CD4-positive, alpha-beta T cell (primary cell): ENCODE data around the gene YIPF7. TPM values are rescaled to one million over a fixed set of nuclear protein-coding genes. Genes with fewer than 3 reads are reported as not detected.
A peak's percentile ranks its signal among the peaks of the same experiment; 100 is the strongest.

ENCODE experiments used
- ATAC-seq: fragments of 200-7000 bp; cut with Tn5 transposase; one replicate; pipeline ENCODE4 v1.10.0; 2022; ENCODE audit warnings: mild to moderate bottlenecking; ENCODE audit not compliant: poor library complexity
- CTCF ChIA-PET: fragments of 350-600 bp; sonication (Branson Sonifier 250); formaldehyde crosslinking; loops from one replicate; lab custom pipeline; 2021; ENCODE audit warnings: antibody characterized with exemption, inconsistent platforms; lab: Charles Lee
- POLR2A ChIA-PET: fragments of 350-600 bp; sonication (Branson Sonifier 250); formaldehyde crosslinking; loops from one replicate; lab custom pipeline; 2021; ENCODE audit warnings: antibody characterized with exemption, inconsistent platforms; lab: Charles Lee
- DNase-seq, 14 experiments: peaks; one replicate each; pipeline ENCODE4 v3.0.0-alpha.2; 2013 to 2020; ENCODE audit warnings: mixed read lengths in 2 of 14
- H3K27ac ChIP-seq, 2 donors: one replicate each; pipeline versions ENCODE4 v1.5.1 to v1.7.0; 2013; ENCODE audit warnings: low read length in 2 of 2, low read depth in 1 of 2, mild to moderate bottlenecking in 1 of 2
- H3K27me3 ChIP-seq, 2 experiments: 1 replicate in 1 of 2; 2 replicates in 1 of 2; pipeline versions ENCODE4 v1.6.1 to v1.7.0; 2013; ENCODE audit warnings: low read length in 2 of 2, control low read depth in 1 of 2, mild to moderate bottlenecking in 1 of 2, moderate library complexity in 1 of 2; ENCODE audit not compliant: insufficient read depth in 2 of 2, control insufficient read depth in 1 of 2
- H3K36me3 ChIP-seq: one replicate; pipeline ENCODE4 v1.6.1; 2013; ENCODE audit warnings: low read length, control low read depth; ENCODE audit not compliant: insufficient read depth
- H3K4me1 ChIP-seq: one replicate; pipeline ENCODE4 v1.6.1; 2013; ENCODE audit warnings: low read length, control low read depth; ENCODE audit not compliant: insufficient read depth
- H3K4me3 ChIP-seq: one replicate; pipeline ENCODE4 v1.5.1; 2013; ENCODE audit warnings: mild to moderate bottlenecking, low read length, moderate library complexity
- H3K9me3 ChIP-seq, 2 experiments: 1 replicate in 1 of 2; 2 replicates in 1 of 2; pipeline versions ENCODE4 v1.6.1 to v1.7.0; 2013; ENCODE audit warnings: low read length in 2 of 2, mild to moderate bottlenecking in 2 of 2, control low read depth in 1 of 2, moderate library complexity in 1 of 2; ENCODE audit not compliant: control insufficient read depth in 1 of 2, insufficient read depth in 1 of 2
- H3K27ac Mint-ChIP-seq: one replicate; pipeline ENCODE4 v1.8.0; 2020; ENCODE audit warnings: mixed read lengths
- H3K27me3 Mint-ChIP-seq: one replicate; pipeline ENCODE4 v1.8.0; 2021; ENCODE audit warnings: mixed read lengths
- H3K36me3 Mint-ChIP-seq: one replicate; pipeline ENCODE4 v1.8.0; 2021; ENCODE audit warnings: low read depth, mixed read lengths
- H3K4me1 Mint-ChIP-seq: one replicate; pipeline ENCODE4 v1.8.0; 2021; ENCODE audit warnings: low read depth, mixed read lengths
- H3K4me3 Mint-ChIP-seq: one replicate; pipeline ENCODE4 v1.8.0; 2020; ENCODE audit warnings: mild to moderate bottlenecking, mixed read lengths
- H3K9me3 Mint-ChIP-seq: one replicate; pipeline ENCODE4 v1.8.0; 2020; ENCODE audit warnings: mixed read lengths
- intact Hi-C, 2 experiments: fragments of 100-400 bp; cut with DNase I in 1 of 2; cut with micrococcal nuclease in 1 of 2; formaldehyde crosslinking; loops; one replicate each; pipeline versions ENCODE4 v1.15.1 to v1.9.0; 2023 to 2025; cut with DNase I, micrococcal nuclease
- total RNA-seq, 174 experiments: library from RNA in 2 of 174; stranded (reverse) in 2 of 174; gene quantifications; one replicate each; pipeline ENCODE4 v1.2.3 and lab custom pipeline; 2021 to 2026
- TF ChIP-seq, protein P1 (sequence below): fragments of 200-600 bp; IDR thresholded peaks from one replicate; pipeline ENCODE4 v1.8.0; 2022; ENCODE audit warnings: antibody characterized with exemption, mild to moderate bottlenecking

YIPF7 gene
- total RNA-seq, 2 experiments from 2014 or later: not detected

DNA sequence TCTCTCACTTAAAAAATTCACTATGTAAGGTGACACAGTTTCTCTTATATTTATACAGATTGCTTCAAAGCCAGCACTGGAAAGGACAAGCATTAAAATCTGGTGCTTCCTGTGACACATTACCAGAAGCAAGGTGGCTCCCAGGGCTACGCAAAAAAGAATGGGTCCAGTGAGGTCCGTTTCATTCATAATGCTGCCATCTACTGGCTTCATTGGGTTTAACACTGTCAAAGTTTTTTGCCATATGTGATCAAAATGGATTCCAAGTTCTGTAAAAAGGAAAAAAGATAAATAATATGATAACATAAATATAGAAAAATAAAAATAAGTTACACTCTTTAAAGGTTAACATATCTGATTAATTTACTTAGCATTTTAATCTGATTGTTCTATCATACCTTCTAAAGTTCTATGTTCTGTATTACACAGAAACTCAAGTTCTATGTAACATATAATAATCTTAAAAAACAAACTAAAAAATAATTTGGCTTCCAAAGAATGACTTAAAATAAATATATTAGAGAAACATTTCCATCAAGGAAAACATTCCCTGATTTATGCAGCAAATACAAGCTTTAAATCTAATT lies 22.1 kb downstream of the YIPF7 start:
- peak; percentile 80 for ATAC-seq
- no peaks in the 10 kb centered on the region for H3K9me3 ChIP-seq
- no peak overlapping the region for H3K4me3 ChIP-seq
- H3K27me3 ChIP-seq: peaks cover 0 to 7% of the 10 kb centered on the region in 2 experiments
- no peaks in the 10 kb centered on the region for H3K9me3 Mint-ChIP-seq
- POLR2A ChIA-PET: interaction anchor here (1.0 kb wide), 1 partner anchor 23 kb away, joined by 3 read pairs; no protein-coding TSS in a partner anchor
- H3K4me1 Mint-ChIP-seq: peaks cover 4% of the 10 kb centered on the region
- H3K27ac ChIP-seq: no peak overlapping the region
- H3K36me3 ChIP-seq: no peaks in the 10 kb centered on the region
- H3K36me3 Mint-ChIP-seq: no peaks in the 10 kb centered on the region
- CTCF ChIA-PET: no interaction called here
- DNase-seq: peak in 10 of 14 experiments; percentile 0 to 69 (median 16)
- H3K4me1 ChIP-seq: no peaks in the 10 kb centered on the region
- intact Hi-C loops: loop anchor here in 1 of 2 experiments (10.0 kb wide), 1 partner anchor 1635 kb away; no protein-coding TSS in a partner anchor
- no peak overlapping the region for H3K4me3 Mint-ChIP-seq
- H3K27ac Mint-ChIP-seq: no peak overlapping the region
- no peaks in the 10 kb centered on the region for H3K27me3 Mint-ChIP-seq
- TF ChIP-seq, protein P1, sequence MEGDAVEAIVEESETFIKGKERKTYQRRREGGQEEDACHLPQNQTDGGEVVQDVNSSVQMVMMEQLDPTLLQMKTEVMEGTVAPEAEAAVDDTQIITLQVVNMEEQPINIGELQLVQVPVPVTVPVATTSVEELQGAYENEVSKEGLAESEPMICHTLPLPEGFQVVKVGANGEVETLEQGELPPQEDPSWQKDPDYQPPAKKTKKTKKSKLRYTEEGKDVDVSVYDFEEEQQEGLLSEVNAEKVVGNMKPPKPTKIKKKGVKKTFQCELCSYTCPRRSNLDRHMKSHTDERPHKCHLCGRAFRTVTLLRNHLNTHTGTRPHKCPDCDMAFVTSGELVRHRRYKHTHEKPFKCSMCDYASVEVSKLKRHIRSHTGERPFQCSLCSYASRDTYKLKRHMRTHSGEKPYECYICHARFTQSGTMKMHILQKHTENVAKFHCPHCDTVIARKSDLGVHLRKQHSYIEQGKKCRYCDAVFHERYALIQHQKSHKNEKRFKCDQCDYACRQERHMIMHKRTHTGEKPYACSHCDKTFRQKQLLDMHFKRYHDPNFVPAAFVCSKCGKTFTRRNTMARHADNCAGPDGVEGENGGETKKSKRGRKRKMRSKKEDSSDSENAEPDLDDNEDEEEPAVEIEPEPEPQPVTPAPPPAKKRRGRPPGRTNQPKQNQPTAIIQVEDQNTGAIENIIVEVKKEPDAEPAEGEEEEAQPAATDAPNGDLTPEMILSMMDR: peak; percentile 76

DNA sequence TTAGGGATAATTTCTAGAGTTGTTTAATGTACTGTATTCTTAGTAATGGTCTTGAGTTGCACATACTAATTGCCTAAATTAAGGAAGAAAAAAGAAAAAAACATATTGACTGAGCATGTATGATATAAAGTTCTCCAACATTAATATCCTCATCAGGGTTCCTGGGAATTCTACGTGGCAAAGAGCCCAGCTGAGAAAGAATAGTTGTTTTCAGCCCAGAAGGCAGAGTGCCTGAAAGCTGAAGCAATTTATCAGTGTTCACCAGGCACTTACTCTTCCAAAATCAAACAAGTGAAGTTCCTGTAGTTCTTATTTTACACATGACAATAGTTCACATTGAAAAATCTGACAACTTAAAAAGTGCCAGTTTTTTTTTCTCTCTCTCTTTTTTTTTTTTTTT lies 27.7 kb downstream of the YIPF7 start:
- ATAC-seq: no peak
- Mint-ChIP-seq H3K9me3 (no peaks in the 10 kb centered on the region), H3K4me1 (no peaks in the 10 kb centered on the region), H3K4me3 (no peak overlapping the region), H3K27me3 (no peaks in the 10 kb centered on the region), H3K36me3 (no peaks in the 10 kb centered on the region), H3K27ac (no peak overlapping the region)
- no peaks in the 10 kb centered on the region for H3K27me3 ChIP-seq
- ChIA-PET POLR2A (no interaction called here), CTCF (no interaction called here)
- no peak overlapping the region for H3K4me3 ChIP-seq
- TF ChIP-seq, protein P1: no peak
- H3K4me1 ChIP-seq: no peaks in the 10 kb centered on the region
- intact Hi-C loops: loop anchor here in 1 of 2 experiments (10.0 kb wide), 1 partner anchor 1629 kb away; no protein-coding TSS in a partner anchor
- DNase-seq: no peak
- no peaks in the 10 kb centered on the region for H3K9me3 ChIP-seq
- no peak overlapping the region for H3K27ac ChIP-seq
- H3K36me3 ChIP-seq: no peaks in the 10 kb centered on the region

DNA sequence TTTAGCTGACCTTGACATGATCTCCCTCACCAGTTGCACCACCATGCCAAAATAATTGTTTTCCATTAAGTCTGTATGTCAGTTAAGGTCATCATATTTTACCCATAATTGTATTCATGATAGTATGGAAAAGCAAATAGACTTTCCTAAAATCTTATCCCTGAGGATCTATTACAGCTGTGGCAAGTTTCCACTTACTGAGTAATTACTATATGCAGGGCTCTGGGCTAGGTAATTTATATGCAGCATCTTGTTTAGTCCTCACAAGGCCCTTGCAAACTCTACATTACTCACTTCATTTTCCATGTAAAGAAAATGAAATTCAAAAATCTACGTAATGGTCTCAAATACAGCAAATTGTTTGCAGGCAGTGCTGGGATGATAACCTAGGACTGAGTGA lies 34.8 kb downstream of the YIPF7 start:
- no peak overlapping the region for H3K27ac ChIP-seq
- no peak overlapping the region for H3K4me3 ChIP-seq
- Mint-ChIP-seq H3K27me3 (peaks cover 10% of the 10 kb centered on the region), H3K36me3 (no peaks in the 10 kb centered on the region), H3K4me3 (no peak overlapping the region), H3K4me1 (no peaks in the 10 kb centered on the region), H3K9me3 (no peaks in the 10 kb centered on the region), H3K27ac (no peak overlapping the region)
- no peaks in the 10 kb centered on the region for H3K27me3 ChIP-seq
- TF ChIP-seq, protein P1: no peak
- no peaks in the 10 kb centered on the region for H3K9me3 ChIP-seq
- no peaks in the 10 kb centered on the region for H3K4me1 ChIP-seq
- DNase-seq (no peak), ATAC-seq (no peak)
- ChIA-PET POLR2A (no interaction called here), CTCF (no interaction called here)
- intact Hi-C loops: no loop called here
- no peaks in the 10 kb centered on the region for H3K36me3 ChIP-seq
